ENCODE measurements around the gene STIM2. TPM values are rescaled to one million over a fixed set of nuclear protein-coding genes. Genes with fewer than 3 reads are reported as not detected.

STIM2 gene
- total and polyA plus RNA-seq, 9 of the 15 experiments (the other 6 are each of a cell fraction or from before 2014, with no cell fraction given) = 7.2 to 26.8 (median 15.4) TPM

DNA sequence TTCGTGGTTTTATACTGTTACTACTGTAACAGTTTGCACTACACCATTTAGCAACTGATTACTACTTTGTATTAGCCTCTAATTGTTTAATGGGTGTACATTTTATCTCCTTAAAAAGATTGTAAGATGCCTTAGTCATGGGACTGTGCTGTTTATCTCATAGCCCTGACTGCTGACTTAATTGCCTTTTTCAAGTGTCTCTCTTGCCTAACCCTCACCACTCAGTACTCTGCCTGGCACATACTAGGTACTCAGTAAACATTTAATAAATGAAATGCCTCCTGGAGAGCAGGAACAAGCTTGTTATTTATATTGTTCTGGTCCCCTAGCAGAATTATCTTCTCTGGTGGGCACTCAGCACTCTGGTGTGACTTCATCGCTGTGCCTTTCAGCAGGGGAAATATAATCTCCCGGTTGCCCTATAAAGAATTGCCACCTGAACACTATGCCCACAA lies 1.7 kb upstream of the STIM2 start:
- H3K9me3 ChIP-seq (replicated peaks; ENCODE audit: control insufficient read depth, insufficient read depth, low read depth, low read length) = no peaks in the 10 kb centered on the region
- BruUV-seq (replicated peaks) = no TSS peak
- 28% methylated on average over 3 of the region's 3 CpGs for WGBS (ENCODE audit: insufficient coverage, low coverage, missing lambda C conversion rate)
- no peaks in the 10 kb centered on the region for H3K27me3 ChIP-seq (ENCODE audit: control insufficient read depth in 2 of 2, insufficient read depth in 2 of 2, low read length in 2 of 2)
- H3K4me3 ChIP-seq = peak overlapping the region; percentile 73
- intact Hi-C loops (cut with micrococcal nuclease) = loop anchor here (10.0 kb wide), 1 partner anchor 124 kb away; no protein-coding TSS in a partner anchor
- in situ Hi-C loops (cut with MboI) = no loop called here
- peaks cover 12 to 16% of the 10 kb centered on the region in 2 experiments; a peak in 4 of 5 replicates for H3K4me1 ChIP-seq (replicated peaks in 1 of 2; ENCODE audit: control insufficient read depth in 2 of 2, insufficient read depth in 2 of 2, low read length in 2 of 2)
- CTCF ChIA-PET (ENCODE audit: low intra/inter-chr PET ratio) = no interaction called here
- peak overlapping the region; percentile 14; the same call in 1 of the 2 replicates for H2AFZ ChIP-seq (ENCODE audit: low read depth, low read length)
- H3K4me2 ChIP-seq (ENCODE audit: insufficient read depth, low read length) = peak overlapping the region; percentile 93
- ATAC-seq = no peak
- H4K20me1 ChIP-seq (replicated peaks; ENCODE audit: control insufficient read depth, insufficient read depth, low read length) = peaks cover 3% of the 10 kb centered on the region; the same call in 1 of the 2 replicates
- DNase-seq (ENCODE audit: extremely low read depth in 1 of 4, low spot score in 3 of 4) = peak in 1 of 4 experiments; percentile 40
- FAIRE-seq = no peak
- H3K9me1 ChIP-seq (ENCODE audit: control insufficient read depth, insufficient read depth, low read length) = no peaks in the 10 kb centered on the region
- H3K9ac ChIP-seq (ENCODE audit: insufficient read depth in 1 of 2, low read depth in 2 of 2, low read length in 2 of 2) = peak overlapping the region; percentile 53 to 83; a peak in 3 of 4 replicates
- H3K36me3 ChIP-seq (ENCODE audit: control insufficient read depth, insufficient read depth, low read length) = no peaks in the 10 kb centered on the region
- peaks cover 41% of the 10 kb centered on the region for H3K79me2 ChIP-seq (ENCODE audit: control insufficient read depth, insufficient read depth, low read length)
- peak overlapping the region; percentile 61 for H3K27ac ChIP-seq (ENCODE audit: extremely low read depth, low read depth, low read length)
- POLR2A ChIA-PET = no interaction called here
- no peak for TF ChIP-seq NCOA1 (IDR thresholded peaks at IDR 0.05; ENCODE audit: low read depth)
- peak; percentile 21; the same call in 1 of the 2 replicates for TF ChIP-seq CBFA2T2 (conservative IDR thresholded peaks at IDR 0.05)
- TF ChIP-seq, protein P1, sequence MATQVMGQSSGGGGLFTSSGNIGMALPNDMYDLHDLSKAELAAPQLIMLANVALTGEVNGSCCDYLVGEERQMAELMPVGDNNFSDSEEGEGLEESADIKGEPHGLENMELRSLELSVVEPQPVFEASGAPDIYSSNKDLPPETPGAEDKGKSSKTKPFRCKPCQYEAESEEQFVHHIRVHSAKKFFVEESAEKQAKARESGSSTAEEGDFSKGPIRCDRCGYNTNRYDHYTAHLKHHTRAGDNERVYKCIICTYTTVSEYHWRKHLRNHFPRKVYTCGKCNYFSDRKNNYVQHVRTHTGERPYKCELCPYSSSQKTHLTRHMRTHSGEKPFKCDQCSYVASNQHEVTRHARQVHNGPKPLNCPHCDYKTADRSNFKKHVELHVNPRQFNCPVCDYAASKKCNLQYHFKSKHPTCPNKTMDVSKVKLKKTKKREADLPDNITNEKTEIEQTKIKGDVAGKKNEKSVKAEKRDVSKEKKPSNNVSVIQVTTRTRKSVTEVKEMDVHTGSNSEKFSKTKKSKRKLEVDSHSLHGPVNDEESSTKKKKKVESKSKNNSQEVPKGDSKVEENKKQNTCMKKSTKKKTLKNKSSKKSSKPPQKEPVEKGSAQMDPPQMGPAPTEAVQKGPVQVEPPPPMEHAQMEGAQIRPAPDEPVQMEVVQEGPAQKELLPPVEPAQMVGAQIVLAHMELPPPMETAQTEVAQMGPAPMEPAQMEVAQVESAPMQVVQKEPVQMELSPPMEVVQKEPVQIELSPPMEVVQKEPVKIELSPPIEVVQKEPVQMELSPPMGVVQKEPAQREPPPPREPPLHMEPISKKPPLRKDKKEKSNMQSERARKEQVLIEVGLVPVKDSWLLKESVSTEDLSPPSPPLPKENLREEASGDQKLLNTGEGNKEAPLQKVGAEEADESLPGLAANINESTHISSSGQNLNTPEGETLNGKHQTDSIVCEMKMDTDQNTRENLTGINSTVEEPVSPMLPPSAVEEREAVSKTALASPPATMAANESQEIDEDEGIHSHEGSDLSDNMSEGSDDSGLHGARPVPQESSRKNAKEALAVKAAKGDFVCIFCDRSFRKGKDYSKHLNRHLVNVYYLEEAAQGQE (IDR thresholded peaks at IDR 0.05; ENCODE audit: borderline replicate concordance) = 0 out of 2 replicates have a peak, but pooled peaks have one; percentile 7
- TF ChIP-seq, protein P1 (CRISPR knock-in tag; IDR thresholded peaks at IDR 0.05; ENCODE audit: low read depth) = no peak
- peak; percentile 63 for TF ChIP-seq SMARCA4 (IDR thresholded peaks at IDR 0.05)
- TF ChIP-seq CBX1 (IDR thresholded peaks at IDR 0.05; ENCODE audit: low read depth) = no peak
- TF ChIP-seq SOX6 (IDR thresholded peaks at IDR 0.05) = 0 out of 2 replicates have a peak, but pooled peaks have one; percentile 17
- peak; percentile 69 for TF ChIP-seq DPF2 (IDR thresholded peaks at IDR 0.05)
- TF ChIP-seq PKNOX1 (IDR thresholded peaks at IDR 0.05) = no peak
- TF ChIP-seq TEAD4 (IDR thresholded peaks at IDR 0.05; ENCODE audit: low read length) = 0 out of 2 replicates have a peak, but pooled peaks have one; percentile 5
- TF ChIP-seq TEAD4 (CRISPR knock-in tag; IDR thresholded peaks at IDR 0.05; ENCODE audit: borderline replicate concordance) = no peak
- 0 out of 2 replicates have a peak, but pooled peaks have one; percentile 17 for TF ChIP-seq MAFF (IDR thresholded peaks at IDR 0.05; ENCODE audit: low read length)
- no peak for TF ChIP-seq ZNF778 (CRISPR knock-in tag; IDR thresholded peaks at IDR 0.05)
- TF ChIP-seq CEBPB (tag; IDR thresholded peaks at IDR 0.05) = peak; percentile 60
- peak; percentile 56; the same call in 1 of the 2 replicates for TF ChIP-seq HMBOX1 (IDR thresholded peaks at IDR 0.05)

All from K562 (cell line).